Measurements from ENCODE around the gene SHROOM3.
"Not testable (repeated sequence)": the region's sequence is repeated elsewhere in the genome, so short reads cannot be mapped to it uniquely, and the experiment has no call there.

SHROOM3 gene

DNA sequence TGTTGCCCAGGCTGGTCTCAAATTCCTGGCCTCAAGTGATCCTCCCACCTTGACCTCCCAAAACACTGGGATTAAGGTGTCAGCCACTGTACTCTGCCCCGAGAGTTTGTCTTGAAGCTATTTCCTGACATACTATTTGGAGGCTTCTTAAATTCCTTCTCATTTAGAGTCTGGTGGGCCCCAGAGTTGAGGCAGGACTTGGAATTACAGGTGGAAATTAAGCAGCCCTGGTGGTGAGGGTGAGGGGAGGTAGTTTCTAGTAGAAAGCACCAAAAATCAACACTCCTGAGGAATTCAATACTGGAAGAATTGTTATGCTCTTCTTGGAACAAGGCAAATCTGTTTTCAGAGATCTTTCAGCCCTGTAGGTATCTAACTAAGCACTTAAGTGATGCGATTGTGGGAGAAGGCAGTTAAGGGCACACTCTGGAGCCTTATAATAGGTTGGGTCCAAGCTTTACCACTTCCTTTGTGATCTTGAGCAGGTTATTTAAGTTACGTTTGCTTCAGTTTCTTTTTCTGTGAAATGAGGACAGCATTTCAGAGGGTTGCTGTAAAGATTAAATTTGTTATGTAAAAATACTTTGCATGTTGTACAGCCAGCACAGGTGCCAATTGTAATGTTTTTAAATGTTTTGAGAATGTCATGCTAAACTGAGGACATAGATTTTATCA, 262.2 kb downstream of the SHROOM3 start:
- DNase-seq (ENCODE audit: low spot score): no peak

DNA sequence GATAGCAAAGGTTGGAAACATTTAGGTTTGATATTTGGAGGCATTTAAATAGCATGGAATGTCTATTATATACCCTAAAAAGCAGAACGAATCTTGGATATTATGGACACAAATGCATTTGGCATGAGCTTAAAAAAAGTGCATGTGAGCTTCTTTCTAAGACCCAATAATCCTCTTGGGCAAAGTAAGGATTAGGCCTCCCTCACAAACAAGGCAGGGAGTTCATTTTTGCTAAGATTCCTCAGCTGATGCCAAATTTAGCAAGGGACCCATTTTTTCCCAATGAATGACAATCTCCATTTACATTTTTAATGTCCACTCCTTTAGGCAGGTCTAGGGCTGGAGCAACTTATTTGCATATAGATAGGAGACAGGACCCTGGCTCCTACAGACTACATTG, 263.1 kb downstream of the SHROOM3 start:
- no peak for DNase-seq (ENCODE audit: low spot score)

DNA sequence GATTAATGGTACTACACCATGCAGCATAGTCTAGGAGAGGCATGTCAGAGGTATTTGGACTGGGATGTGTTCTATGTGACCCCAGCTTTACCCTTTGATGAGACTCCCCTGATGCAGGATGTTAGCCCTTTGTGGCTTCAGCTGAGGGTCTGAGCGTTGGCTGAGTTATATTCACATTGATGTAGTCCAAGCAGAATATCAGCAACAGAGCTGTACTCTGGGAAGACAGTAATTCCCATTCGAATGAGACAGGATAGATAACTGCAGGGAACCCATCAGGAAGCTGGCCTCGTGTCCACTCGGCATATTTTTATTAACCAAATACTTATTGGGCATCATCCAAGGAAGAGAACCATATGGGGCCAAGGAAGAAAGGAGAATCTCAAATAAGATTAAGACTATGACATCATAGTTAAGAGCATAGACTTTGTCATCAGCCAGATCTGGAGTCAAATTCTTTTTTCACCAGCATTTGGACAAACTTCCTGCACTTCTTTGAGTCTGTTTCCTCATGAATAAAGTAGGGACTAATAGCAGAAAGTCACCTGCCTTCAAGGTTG, 264.8 kb downstream of the SHROOM3 start:
- no peak for DNase-seq (ENCODE audit: low spot score)

DNA sequence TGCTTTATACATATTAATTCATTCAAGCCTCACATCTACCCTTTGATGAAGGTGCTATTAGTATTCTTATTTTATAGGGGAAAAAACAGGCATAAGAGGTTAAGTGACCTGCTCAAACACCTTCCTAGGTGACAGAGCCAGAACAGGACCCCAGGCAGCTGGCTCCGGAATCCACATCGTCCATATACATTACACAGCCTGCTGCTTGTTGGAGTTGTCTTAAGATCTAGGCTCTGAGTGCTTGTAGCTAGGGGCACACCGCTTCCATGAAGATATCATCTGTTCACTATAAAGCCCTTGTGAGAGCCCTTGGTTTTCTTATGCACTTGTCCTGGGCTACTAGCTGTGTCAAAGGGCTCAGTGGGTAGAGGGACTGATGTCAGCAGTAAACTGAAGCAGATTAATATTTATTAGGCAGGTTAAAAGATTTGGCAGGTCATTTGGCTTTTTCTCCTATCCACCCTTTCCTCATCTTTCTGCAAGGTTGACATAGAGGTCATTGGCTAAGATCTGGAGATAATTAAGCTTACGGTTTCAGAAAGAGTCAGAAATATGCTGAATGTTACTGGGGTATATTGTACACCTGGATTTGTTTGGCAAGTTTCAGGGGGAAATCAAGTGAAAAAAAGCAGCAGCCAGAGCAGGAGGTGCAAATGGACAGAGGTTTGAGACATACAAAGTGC, 267.6 kb downstream of the SHROOM3 start:
- no peak for DNase-seq (ENCODE audit: low spot score)

DNA sequence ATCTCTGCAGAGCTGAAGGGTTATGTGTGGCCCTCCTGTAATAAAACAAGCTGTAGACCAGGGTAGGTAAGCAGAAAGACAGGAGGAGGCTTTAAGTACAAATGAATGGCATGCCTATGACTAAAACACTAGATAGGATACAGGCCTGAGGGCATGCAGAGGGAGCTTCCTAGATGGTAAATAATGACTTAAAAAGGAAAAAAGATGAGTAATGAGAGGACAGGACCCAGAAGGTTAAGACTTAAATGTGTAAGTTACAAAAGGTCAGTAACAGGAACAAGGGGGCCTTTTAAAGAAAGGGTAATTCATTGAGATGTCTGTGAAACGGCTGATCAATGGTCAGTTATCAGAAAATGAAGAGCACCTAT, 268.1 kb downstream of the SHROOM3 start:
- DNase-seq (ENCODE audit: low spot score): no peak

DNA sequence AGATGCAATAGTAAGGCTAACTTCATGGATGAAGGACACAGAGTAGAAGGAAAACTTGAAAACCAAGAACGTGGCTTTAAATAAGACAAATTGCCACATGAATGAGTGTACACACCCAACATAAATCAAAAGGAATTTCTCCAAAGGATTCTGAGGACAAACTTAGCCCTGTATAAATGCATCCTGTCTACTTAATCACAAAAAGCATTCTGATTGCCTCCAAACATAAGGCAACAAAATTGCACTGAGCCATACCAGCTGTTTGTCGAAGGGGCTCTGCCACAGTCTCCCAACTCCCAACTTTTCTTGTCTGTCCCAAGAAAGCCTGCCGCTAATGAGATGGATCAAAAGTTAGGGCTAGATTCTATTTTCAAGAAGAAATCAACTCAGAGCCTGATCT, 268.6 kb downstream of the SHROOM3 start:
- DNase-seq (ENCODE audit: low spot score): no peak

DNA sequence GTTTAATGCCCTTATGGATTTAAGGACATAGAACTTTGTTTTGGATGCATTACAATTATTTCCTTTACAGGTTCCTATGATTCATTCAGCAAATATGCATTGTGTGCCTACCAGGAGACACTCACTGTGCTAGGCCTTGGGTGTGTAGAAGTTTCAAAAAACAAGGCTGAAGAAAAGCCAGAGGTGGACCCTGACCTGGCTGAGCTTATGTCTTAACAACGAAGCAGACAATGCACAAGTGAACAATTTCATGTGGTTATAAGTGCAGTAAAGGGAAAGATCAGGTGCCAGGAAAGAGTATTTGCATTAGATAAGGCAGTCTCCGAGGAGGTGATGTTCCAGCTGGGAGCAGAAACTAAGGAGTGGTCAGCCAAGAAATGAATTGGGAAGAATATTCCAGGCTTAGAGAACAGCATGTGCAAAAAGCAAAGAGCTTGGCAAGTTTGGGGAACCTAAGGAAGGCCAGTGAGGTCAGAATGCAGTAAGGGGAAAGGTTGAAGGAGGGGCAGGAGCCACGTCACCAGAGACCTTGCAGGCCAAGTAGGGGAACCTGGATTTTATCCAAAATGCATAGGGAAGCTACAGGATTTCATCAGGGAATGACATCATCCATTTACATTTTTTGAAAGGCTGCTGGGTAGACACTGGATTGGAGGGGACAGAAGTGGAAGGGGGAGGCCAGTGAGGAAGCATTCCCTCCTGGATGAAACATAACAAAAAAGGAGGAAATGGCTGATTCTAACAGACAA, 269.3 kb downstream of the SHROOM3 start:
- no peak for DNase-seq (ENCODE audit: low spot score)

DNA sequence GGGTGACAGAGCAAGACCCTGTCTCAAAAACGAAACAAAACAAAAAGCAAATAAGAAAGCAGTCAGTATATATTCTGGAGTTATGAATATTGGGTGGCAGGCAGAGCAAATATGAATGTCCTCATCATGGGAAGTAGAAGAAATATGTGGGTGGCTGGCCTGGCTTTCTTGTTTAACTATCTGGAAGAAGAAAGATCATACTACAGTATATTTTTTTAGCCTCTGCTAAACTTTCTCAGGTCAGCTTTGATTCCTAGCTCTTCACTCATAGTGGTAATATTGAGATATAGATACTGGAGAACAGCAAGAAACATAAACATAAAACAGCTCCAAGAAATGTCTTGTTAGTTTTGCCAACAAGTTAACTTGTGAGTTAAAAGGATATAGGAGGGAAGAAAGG, 270.4 kb downstream of the SHROOM3 start:
- DNase-seq (ENCODE audit: low spot score): no peak

DNA sequence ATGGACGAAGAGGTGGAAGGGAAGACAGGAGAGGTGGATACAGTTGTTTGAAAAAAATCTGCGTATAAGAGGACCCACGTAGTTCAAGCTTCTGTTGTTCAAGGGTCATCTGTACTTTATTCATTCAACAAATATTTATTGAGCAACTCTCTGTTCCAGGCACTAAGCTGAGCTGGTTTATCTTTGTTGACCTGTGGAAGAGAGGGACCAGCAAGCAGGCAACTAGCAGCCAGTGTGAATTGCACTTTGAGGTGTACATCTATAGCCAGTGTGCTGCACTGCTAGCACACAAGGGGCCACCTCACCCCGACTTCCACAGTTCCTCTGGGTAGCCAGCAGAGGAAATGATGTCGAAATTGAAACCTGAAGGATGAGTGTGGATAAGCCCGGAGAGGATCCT, 271.6 kb downstream of the SHROOM3 start:
- DNase-seq (ENCODE audit: low spot score): no peak

DNA sequence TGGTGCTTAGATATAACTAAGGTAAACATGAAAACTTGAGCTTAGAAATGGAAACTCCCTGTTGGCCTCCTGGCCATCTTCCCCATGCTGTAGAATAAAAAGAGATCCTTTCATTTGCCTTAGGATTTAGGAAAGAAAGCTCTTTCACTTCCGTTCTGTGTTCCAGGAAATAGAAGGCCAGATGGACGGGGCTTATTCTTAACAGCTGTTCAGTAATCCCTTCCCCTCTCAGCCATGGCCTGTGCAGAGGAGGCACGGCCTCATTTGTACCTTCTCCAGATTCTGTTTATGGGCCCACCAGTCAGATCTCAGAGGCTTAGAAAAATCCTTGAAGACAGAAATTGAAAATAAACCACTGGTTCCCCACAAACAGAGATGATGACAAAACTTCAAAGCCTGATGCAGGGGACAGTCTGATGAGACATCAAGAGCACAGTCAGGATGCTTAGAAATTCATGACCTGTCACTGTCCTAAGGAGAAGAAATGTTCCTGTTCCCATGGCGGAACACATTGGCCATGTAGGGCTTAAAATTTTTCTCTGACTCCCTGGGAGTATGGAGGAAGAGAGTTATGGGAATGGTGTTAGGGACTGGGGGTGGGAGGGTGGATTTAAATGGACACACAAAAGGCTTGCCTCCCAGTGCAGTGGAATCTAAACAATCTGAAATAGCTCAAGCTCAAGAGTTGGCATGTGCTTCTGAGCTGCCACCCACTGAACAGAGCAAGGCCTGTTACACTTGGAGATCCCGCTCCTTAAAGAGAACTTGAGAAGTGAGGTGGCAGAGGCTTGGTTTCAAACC, 274.1 kb downstream of the SHROOM3 start:
- DNase-seq (ENCODE audit: low spot score): no peak

DNA sequence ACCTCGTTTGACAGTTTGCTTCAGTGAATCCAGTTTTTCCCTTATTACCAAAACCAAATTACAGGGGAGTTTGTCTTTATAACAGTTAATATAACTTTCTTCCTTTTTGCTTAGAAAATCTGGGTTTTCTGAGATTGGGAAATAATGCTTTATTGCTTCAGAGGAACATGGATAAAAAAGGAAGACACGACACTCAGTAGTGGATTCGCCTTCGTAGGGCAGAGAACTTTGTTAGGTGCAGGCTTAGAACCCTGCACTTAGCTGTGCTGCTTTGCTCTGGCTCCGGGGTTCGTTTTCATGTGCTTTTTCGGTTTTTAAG, 274.7 kb downstream of the SHROOM3 start:
- no peak for DNase-seq (ENCODE audit: low spot score)

DNA sequence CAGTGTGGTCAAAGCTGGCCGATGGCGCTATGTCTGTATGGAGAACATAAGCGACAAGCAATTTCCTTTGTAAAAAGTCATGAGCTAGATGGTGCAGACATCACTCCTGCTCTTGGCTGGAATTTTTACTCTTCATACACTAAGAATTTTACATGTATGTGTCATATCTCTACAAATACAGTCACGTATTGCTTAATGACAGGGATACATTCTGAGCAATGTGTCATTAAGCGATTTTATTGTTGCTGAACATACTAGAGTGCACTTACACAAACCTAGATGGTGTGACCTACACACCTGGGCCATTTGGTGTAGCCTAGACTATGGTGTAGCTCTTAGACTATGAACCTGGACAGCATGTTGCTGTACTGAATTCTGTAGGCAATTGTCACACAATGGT, 277.5 kb downstream of the SHROOM3 start:
- DNase-seq (ENCODE audit: low spot score): no peak

DNA sequence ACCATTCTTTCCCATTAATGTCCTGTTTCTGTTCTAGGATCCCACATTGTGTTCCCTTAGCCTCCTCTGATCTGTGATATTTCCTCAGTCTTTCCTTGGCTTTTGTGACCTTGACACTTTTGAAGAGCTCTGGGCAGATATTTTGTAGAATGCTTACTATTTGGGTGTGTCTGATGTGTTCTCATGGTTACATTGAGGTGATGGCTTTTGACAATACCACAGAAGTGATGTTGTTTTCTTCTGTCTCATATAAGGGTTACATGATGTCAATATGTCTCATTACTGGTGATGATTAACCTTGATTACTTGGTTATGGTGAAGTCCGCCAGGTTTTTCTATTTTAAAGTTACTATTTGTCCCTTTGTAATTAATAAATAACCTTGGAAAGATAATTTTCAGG, 279.2 kb downstream of the SHROOM3 start:
- DNase-seq (ENCODE audit: low spot score): no peak

DNA sequence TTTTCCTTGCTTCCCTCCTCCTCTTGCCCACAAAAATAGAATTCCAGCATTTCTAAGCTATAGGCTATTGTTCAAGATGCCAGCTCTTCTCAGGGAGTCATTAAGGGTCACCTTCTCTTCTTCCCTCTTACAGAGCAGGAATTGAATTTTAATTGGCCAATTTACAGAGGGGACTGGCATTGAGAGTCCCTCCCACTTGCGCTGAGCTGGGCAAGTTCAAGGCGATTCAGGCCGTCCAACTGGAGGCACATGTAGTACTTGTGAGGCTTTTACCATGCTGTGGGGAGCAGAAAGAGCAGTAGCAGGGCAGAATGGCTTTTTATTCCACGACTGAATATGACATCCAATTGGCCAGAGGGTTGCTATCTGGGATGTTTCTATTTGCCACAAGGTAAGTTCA, 281.0 kb downstream of the SHROOM3 start:
- DNase-seq (ENCODE audit: low spot score): no peak

DNA sequence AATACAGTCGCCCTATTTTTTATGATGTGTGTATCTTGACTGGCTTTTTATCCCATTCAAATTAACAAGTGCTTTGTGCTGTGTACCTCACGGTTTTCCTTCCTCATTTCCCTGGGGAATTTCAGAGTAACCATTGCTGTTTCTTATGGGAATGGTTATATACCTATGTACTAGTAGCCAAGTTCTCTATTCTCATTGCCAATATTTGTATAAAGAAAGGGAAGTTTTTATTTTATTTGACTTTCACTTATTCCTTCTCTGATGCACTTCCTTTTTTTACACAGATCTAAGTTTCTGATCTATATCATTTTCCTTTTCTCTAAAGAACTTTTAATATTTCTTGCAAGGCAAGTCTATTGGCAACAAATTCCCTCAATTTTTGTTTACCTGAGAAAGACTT, 281.6 kb downstream of the SHROOM3 start:
- no peak for DNase-seq (ENCODE audit: low spot score)

DNA sequence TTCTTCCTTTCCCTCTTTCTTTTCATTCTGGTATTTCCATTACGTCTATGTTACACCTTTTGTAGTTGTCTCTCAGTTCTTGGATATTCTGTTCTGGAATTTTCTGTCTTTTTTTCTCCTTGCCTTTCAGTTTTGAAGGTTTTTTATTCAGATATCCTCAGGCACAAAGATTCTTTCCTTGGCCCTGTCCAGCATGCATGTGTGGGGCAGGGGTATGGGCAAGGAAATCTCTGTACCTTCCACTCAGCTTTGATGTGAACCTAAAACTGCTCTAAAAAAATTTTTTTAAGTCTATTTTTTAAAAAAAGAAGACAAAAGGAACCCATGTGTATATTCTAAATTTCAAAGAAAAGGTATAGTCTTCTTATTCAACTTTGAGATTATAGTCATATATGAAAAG, 282.4 kb downstream of the SHROOM3 start:
- no peak for DNase-seq (ENCODE audit: low spot score)

DNA sequence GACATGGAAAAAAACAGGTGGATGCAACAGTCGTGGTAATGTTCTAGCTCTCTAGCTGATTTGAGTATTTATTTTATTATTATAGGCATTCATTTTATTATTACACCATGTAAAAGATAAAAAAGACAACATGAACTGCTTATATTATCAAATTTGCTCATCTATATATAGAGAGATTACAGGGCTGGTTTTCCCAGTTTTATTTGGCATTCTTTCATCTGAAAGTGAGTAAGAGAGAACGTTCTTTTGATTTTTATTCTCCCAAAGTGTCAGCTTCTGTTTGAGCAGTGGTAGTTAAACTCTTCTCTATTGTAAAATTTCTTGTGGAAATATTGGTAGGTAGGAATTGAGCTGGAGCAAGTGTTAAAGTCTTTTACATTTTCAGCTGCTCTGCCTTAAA, 283.0 kb downstream of the SHROOM3 start:
- DNase-seq (ENCODE audit: low spot score): no peak

DNA sequence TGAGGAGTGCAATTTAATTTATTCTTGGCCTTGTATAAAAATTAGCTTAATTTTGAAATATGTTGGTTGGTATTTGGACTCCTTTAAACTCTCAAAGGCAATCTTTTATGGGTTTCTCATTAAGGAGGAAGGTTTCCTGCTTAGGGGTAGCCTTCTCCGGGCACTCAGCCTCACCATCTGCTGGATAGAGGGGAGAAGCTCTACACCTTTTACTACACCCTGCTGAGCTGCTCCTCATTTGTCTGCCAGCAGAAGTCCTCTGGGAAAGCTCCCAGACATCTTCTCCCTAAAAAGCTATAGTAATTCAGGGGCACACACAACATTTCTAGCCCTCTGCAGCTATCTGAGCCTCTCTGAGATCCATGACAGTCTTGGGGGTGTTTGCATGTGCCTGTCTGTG, 283.8 kb downstream of the SHROOM3 start:
- DNase-seq (ENCODE audit: low spot score): no peak

DNA sequence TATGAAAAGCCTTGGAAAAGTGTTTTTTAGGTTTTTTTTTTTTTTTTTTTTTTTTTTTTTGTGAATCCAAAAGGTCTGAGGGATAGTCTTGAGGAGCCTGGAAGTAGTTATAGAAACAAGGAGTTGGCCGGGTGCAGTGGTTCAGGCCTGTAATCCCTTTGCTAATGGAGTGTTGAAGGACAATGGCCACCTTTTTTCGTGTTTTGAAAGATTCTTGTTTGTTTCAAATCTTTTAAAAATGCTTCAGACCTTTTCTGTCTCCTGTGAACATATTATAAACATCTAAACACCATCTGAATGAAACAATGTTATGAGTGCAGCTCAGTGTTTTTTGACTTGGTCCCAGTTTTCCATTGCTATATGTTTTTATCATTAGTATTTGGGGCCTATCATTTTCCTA, 285.1 kb downstream of the SHROOM3 start:
- no peak for DNase-seq (ENCODE audit: low spot score)

DNA sequence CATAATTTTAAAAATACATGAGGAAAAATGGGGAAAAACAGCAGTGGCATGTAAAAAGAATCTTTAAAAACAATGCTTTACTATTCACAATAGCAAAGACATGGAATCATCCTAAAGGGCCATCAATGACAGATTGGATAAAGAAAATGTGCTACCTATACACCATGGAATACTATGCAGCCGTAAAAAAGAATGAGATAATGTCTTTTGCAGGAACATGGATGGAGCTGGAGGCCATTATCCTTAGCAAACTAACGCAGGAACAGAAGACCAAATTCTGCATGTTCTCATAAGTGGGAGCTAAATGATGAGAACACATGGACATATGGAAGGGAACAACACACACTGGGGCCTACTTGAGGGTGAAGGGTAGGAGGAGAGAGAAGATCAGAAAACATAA, 287.1 kb downstream of the SHROOM3 start:
- DNase-seq (ENCODE audit: low spot score): not testable (repeated sequence)

DNA sequence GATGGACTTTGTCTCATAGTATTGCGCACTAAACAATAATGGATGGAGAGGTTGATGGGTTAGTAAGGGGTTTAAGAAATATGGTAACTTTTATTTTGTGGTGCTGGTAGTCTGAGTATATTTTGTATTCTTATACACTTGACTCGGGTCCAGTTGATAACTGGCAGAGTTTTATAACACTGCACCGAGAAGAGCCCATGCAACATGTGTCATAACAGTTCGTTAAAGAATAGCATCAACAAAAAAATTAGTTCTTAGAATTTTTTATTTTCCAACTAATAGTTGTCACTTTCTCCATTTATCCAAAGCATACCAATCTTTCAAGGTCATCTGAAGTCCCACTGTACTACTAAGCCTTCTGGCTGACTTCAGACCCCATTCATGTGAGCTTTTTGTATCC, 287.8 kb downstream of the SHROOM3 start:
- DNase-seq (ENCODE audit: low spot score): no peak

DNA sequence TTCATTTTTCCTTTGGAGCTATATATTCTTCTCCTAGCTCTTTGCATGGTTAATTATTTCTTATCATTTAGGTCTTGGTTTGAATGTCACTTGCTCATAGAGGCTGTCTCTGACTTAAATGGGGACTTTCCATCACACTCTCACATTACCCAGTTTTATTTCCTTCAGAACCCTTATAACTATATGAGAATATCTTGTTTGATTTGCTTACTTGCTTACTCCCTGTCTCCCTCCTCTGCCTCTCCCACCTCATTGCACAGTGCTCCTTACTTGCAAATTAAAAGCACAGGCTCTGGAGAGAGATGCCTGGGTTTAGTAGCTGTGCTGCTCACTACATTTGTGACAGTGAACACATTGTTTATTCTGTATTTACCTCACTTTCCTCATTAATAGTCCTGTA, 288.3 kb downstream of the SHROOM3 start:
- DNase-seq (ENCODE audit: low spot score): no peak

DNA sequence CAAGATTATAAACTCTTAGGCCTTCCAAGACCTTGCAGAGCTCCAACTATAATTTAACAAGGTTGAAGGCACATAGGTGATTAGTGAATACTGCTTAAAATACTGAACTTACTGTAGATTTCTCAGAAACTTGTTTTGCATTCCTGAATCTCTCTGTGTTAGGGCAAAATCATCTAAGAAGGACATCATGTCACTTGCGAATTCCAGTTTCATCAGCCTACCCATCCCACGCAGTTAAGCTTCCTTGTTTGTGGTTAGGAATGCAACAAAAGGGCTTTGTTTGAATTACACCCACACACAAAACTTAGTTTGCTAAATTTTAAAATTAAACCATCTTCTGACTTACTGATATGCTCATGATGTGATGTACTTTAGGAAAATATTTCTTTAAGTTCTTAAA, 288.9 kb downstream of the SHROOM3 start:
- peak; percentile 51 for DNase-seq (ENCODE audit: low spot score)
